Measurements from ENCODE around the gene PLPP1.

DNA sequence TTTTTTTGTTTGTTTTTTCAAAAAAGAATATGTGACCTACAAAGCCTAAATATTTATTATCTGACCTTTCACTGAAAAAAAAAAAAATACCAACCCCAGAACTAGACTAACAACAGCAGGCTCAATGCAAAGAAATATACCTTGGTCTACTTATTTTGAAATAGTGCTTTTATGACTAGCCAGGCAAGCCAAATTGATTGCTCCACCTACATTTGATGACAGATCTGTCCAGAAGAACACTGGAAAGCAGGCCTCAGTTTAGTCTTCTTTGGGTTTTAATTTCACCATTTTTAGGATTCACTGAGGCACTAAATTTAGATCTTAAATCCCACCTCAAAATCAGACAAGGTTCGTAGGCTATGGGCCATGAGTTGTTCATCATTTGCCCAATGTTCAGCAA lies 97.3 kb downstream of the PLPP1 start:
- no peak for TF ChIP-seq ZFX (IDR thresholded peaks at IDR 0.05)
- TF ChIP-seq, protein P1, sequence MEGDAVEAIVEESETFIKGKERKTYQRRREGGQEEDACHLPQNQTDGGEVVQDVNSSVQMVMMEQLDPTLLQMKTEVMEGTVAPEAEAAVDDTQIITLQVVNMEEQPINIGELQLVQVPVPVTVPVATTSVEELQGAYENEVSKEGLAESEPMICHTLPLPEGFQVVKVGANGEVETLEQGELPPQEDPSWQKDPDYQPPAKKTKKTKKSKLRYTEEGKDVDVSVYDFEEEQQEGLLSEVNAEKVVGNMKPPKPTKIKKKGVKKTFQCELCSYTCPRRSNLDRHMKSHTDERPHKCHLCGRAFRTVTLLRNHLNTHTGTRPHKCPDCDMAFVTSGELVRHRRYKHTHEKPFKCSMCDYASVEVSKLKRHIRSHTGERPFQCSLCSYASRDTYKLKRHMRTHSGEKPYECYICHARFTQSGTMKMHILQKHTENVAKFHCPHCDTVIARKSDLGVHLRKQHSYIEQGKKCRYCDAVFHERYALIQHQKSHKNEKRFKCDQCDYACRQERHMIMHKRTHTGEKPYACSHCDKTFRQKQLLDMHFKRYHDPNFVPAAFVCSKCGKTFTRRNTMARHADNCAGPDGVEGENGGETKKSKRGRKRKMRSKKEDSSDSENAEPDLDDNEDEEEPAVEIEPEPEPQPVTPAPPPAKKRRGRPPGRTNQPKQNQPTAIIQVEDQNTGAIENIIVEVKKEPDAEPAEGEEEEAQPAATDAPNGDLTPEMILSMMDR (conservative IDR thresholded peaks at IDR 0.05), result no peak

Data from C4-2B (cell line).